Neural cell (in vitro differentiated cells): ENCODE measurements around the gene ANKRD44. TPM values are rescaled to one million over a fixed set of nuclear protein-coding genes. Genes with fewer than 3 reads are reported as not detected.

ENCODE experiments used
- H2AFZ ChIP-seq: fragments of 200-600, 300-800 bp; sonication (generic), shearing (Covaris generic); 2 replicates; pipeline ENCODE4 v1.6.0; 2014; ENCODE audit warnings: low read depth, mild to moderate bottlenecking, antibody characterized with exemption, low read length, moderate library complexity
- H3F3A ChIP-seq: fragments of 200-600 bp; shearing (Covaris generic); 2 replicates; pipeline ENCODE4 v1.6.1; 2016; ENCODE audit warnings: mild to moderate bottlenecking, moderate library complexity, mixed read lengths, antibody characterized with exemption, low read length; ENCODE audit not compliant: insufficient read depth, poor library complexity, severe bottlenecking
- H3K27ac ChIP-seq: fragments of 200-600, 300-800 bp; sonication (generic), shearing (Covaris generic); 2 replicates; pipeline ENCODE4 v1.5.1; 2014; ENCODE audit warnings: mild to moderate bottlenecking, low read length, moderate library complexity
- H3K27me3 ChIP-seq: fragments of 300-800, 200-600 bp; sonication (generic), shearing (Covaris generic); 2 replicates; pipeline ENCODE4 v1.6.0; 2014; ENCODE audit warnings: mild to moderate bottlenecking, low read depth, low read length, moderate library complexity; ENCODE audit not compliant: insufficient read depth
- H3K36me3 ChIP-seq: fragments of 300-800, 200-600 bp; sonication (generic), shearing (Covaris generic); 2 replicates; pipeline ENCODE4 v1.5.1; 2014; ENCODE audit warnings: mild to moderate bottlenecking, antibody characterized with exemption, low read length, moderate library complexity; ENCODE audit not compliant: insufficient read depth
- H3K4me2 ChIP-seq: fragments of 300-800, 200-600 bp; sonication (generic), shearing (Covaris generic); 2 replicates; pipeline ENCODE4 v1.6.0; 2014; ENCODE audit warnings: mild to moderate bottlenecking, low read length
- H3K4me3 ChIP-seq: fragments of 300-800, 200-600 bp; sonication (generic), shearing (Covaris generic); 2 replicates; pipeline ENCODE4 v1.5.1; 2014; ENCODE audit warnings: mild to moderate bottlenecking, low read length, moderate library complexity
- H3K79me2 ChIP-seq: fragments of 200-600 bp; shearing (Covaris generic); replicated peaks from 2 replicates; pipeline ENCODE4 v1.6.0; 2014; ENCODE audit warnings: mild to moderate bottlenecking, low read length, moderate library complexity; ENCODE audit not compliant: insufficient read depth
- H3K9ac ChIP-seq: fragments of 300-800, 200-600 bp; sonication (generic), shearing (Covaris generic); 2 replicates; pipeline ENCODE4 v1.6.1; 2016; ENCODE audit warnings: mild to moderate bottlenecking, low read length, mixed read lengths
- H3K9me2 ChIP-seq: fragments of 200-600 bp; shearing (Covaris generic); 2 replicates; pipeline ENCODE4 v1.6.1; 2016; ENCODE audit warnings: mild to moderate bottlenecking, low read length, mixed read lengths; ENCODE audit not compliant: insufficient read depth
- H3K9me3 ChIP-seq: fragments of 200-600, 300-800 bp; sonication (generic), shearing (Covaris generic); 2 replicates; pipeline ENCODE4 v1.6.1; 2016; ENCODE audit warnings: mild to moderate bottlenecking, mixed run types, low read length, moderate library complexity, mixed read lengths
- H4K20me1 ChIP-seq: fragments of 200-600 bp; shearing (Covaris generic); 2 replicates; pipeline ENCODE4 v1.6.1; 2016; ENCODE audit warnings: mild to moderate bottlenecking, mixed run types; ENCODE audit not compliant: insufficient read depth
- CTCF ChIP-seq: fragments of 450-650 bp; IDR thresholded peaks from 2 replicates; pipeline ENCODE4 v1.5.1; 2014; ENCODE audit warnings: antibody characterized with exemption, mild to moderate bottlenecking, moderate library complexity; ENCODE audit not compliant: poor library complexity, severe bottlenecking
- EP300 ChIP-seq: fragments of 450-650 bp; conservative IDR thresholded peaks from 2 replicates; pipeline ENCODE4 v1.6.1; 2014; ENCODE audit warnings: antibody characterized with exemption, mild to moderate bottlenecking, moderate library complexity; ENCODE audit not compliant: poor library complexity, severe bottlenecking
- EZH2 ChIP-seq: fragments of 200-600, 300-800 bp; shearing (Covaris generic), sonication (generic); IDR thresholded peaks from 2 replicates; pipeline ENCODE4 v1.6.1; 2014; ENCODE audit warnings: antibody characterized with exemption, low read length, borderline replicate concordance, mild to moderate bottlenecking; ENCODE audit not compliant: insufficient read depth, poor library complexity, severe bottlenecking
- MXI1 ChIP-seq: fragments of 450-650 bp; conservative IDR thresholded peaks from 2 replicates; pipeline ENCODE4 v1.6.1; 2014; ENCODE audit warnings: antibody characterized with exemption, mild to moderate bottlenecking; ENCODE audit not compliant: poor library complexity, severe bottlenecking
- POLR2AphosphoS5 ChIP-seq: IDR thresholded peaks from 2 replicates; pipeline ENCODE4 v1.6.1; 2012
- RAD21 ChIP-seq: fragments of 450-650 bp; conservative IDR thresholded peaks from 2 replicates; pipeline ENCODE4 v1.6.1; 2014; ENCODE audit warnings: antibody characterized with exemption, mild to moderate bottlenecking, moderate library complexity
- REST ChIP-seq: IDR thresholded peaks from 2 replicates; pipeline ENCODE4 v1.6.1; 2012; ENCODE audit warnings: borderline replicate concordance
- SMC3 ChIP-seq: fragments of 450-650 bp; conservative IDR thresholded peaks from 2 replicates; pipeline ENCODE4 v1.6.1; 2014; ENCODE audit warnings: antibody characterized with exemption, mild to moderate bottlenecking, moderate library complexity; ENCODE audit not compliant: poor library complexity
- TAF1 ChIP-seq: IDR thresholded peaks from 2 replicates; pipeline ENCODE4 v1.6.1; 2012; ENCODE audit warnings: low read depth
- polyA plus RNA-seq: library from polyadenylated mRNA; depleted of rRNA; stranded (reverse); fragments of >200 nt; gene quantifications from 2 replicates; pipeline ENCODE4 v1.2.3, GENCODE V29; 2014

The ANKRD44 gene
- polyA plus RNA-seq, 1 donor from 2014 or later, result 94.3 TPM

- Histone ChIP-seq H3K27me3 (no peaks in the 10 kb centered on the region), H3K9me2 (no peaks in the 10 kb centered on the region), H3K79me2 (no peaks in the 10 kb centered on the region), H3K4me3 (no peak overlapping the region), H3F3A (no peaks in the 10 kb centered on the region), H4K20me1 (no peaks in the 10 kb centered on the region), H3K36me3 (no peaks in the 10 kb centered on the region), H3K9ac (no peak overlapping the region), H3K4me2 (no peak overlapping the region), H3K9me3 (no peaks in the 10 kb centered on the region), H2AFZ (no peak overlapping the region), H3K27ac (no peak overlapping the region)
- no peak for TF ChIP-seq REST
- TF ChIP-seq SMC3, result no peak
- no peak for TF ChIP-seq EZH2
- TF ChIP-seq TAF1, result no peak
- TF ChIP-seq MXI1, result no peak
- TF ChIP-seq CTCF, result no peak
- no peak for TF ChIP-seq RAD21
- TF ChIP-seq POLR2AphosphoS5, result no peak
- no peak for TF ChIP-seq EP300
Observed at GRCh38 chr2:197353393-197354168, 43.0 kb upstream of the ANKRD44 start.

- Histone ChIP-seq H3K27ac (no peak overlapping the region), H3K4me2 (no peak overlapping the region), H3K36me3 (no peaks in the 10 kb centered on the region), H3K9ac (no peak overlapping the region), H3F3A (no peaks in the 10 kb centered on the region), H2AFZ (no peak overlapping the region), H4K20me1 (no peaks in the 10 kb centered on the region), H3K4me3 (no peak overlapping the region), H3K9me2 (no peaks in the 10 kb centered on the region), H3K9me3 (no peaks in the 10 kb centered on the region), H3K79me2 (no peaks in the 10 kb centered on the region), H3K27me3 (no peaks in the 10 kb centered on the region)
- TF ChIP-seq TAF1, result no peak
- no peak for TF ChIP-seq EZH2
- no peak for TF ChIP-seq SMC3
- no peak for TF ChIP-seq RAD21
- TF ChIP-seq POLR2AphosphoS5, result no peak
- TF ChIP-seq REST, result no peak
- no peak for TF ChIP-seq MXI1
- no peak for TF ChIP-seq EP300
- TF ChIP-seq CTCF, result no peak
Observed at GRCh38 chr2:197349699-197350098, 39.1 kb upstream of the ANKRD44 start.
